Aorta (tissue), 5 donors: ENCODE measurements around the gene ARL5A. TPM values are rescaled to one million over a fixed set of nuclear protein-coding genes. Genes with fewer than 3 reads are reported as not detected.

ENCODE experiments used
- ATAC-seq: fragments of 200-7000 bp; cut with Tn5 transposase; one replicate; pipeline ENCODE4 v1.9.1; 2022; ENCODE audit warnings: moderate library complexity; ENCODE audit not compliant: low FRiP score
- DNase-seq, 2 donors: peaks; one replicate each; pipeline ENCODE4 v3.0.0-alpha.2; 2020
- H3K27ac ChIP-seq, 2 donors: one replicate each; pipeline ENCODE4 v1.5.1; 2013; ENCODE audit warnings: low read length in 2 of 2, mild to moderate bottlenecking in 2 of 2, moderate library complexity in 2 of 2, control low read depth in 1 of 2, inconsistent platforms in 1 of 2, low read depth in 1 of 2
- H3K27me3 ChIP-seq, 2 donors: one replicate each; pipeline ENCODE4 v1.6.1; 2013; ENCODE audit warnings: control low read depth in 1 of 2, low read length in 1 of 2, mild to moderate bottlenecking in 1 of 2, moderate library complexity in 1 of 2; ENCODE audit not compliant: insufficient read depth in 2 of 2, control insufficient read depth in 1 of 2
- H3K36me3 ChIP-seq, 2 donors: one replicate each; pipeline ENCODE4 v1.6.1; 2013; ENCODE audit warnings: control low read depth in 1 of 2, low read length in 1 of 2, mild to moderate bottlenecking in 1 of 2; ENCODE audit not compliant: insufficient read depth in 2 of 2, control insufficient read depth in 1 of 2
- H3K4me1 ChIP-seq, 2 donors: one replicate each; pipeline ENCODE4 v1.6.1; 2013; ENCODE audit warnings: low read length in 2 of 2, control low read depth in 1 of 2, mild to moderate bottlenecking in 1 of 2, moderate library complexity in 1 of 2; ENCODE audit not compliant: insufficient read depth in 2 of 2, control insufficient read depth in 1 of 2
- H3K4me3 ChIP-seq, 2 donors: one replicate each; pipeline ENCODE4 v1.5.1; 2013; ENCODE audit warnings: low read length in 2 of 2, control low read depth in 1 of 2, mild to moderate bottlenecking in 1 of 2
- H3K9me3 ChIP-seq: one replicate; pipeline ENCODE4 v1.6.1; 2013; ENCODE audit warnings: mild to moderate bottlenecking, low read length; ENCODE audit not compliant: control insufficient read depth
- WGBS, 2 donors: extraction: QIAGEN DNeasy Blood & Tissue Kit; methylation state at CpG; one replicate each; pipeline ENCODE4 v1.1.7; 2013; 5-methylcytosine and 5-hydroxymethylcytosine counted together
- intact Hi-C, 2 donors: fragments of 100-400 bp; cut with DNase I; formaldehyde crosslinking; loops; one replicate each; pipeline versions ENCODE4 v1.14.2 to v1.15.0; 2022
- polyA plus RNA-seq, 2 donors: library from polyadenylated mRNA; stranded (reverse); fragments of 200-250 nt; gene quantifications; one replicate each; pipeline ENCODE4 v1.2.3, GENCODE V29; 2013
- total RNA-seq, 2 donors: library from RNA; stranded (reverse); fragmentation: NEBNext Ultra II Directional; extraction: Animal tissue kit (Norgen Biotek cat#: 25700); gene quantifications; one replicate each; pipeline ENCODE4 v1.2.1, GENCODE V29; 2021
- donor health status: healthy with polysubstance abuse.
- donor health status: Bipolar disorder and iron deficiency.
- donor health status: DM: no; HTN: no; CAD: no.
- donor health status: DM: no; HTN: no; CAD: no.
- donor health status: DM: yes; HTN: yes; CAD: no.

ARL5A gene
- total and polyA plus RNA-seq, 4 donors: 19.1 to 95.9 (median 77.8) TPM

GRCh38 chr2:151815821-151816489, 12.3 kb downstream of the ARL5A start:
- H3K4me1 ChIP-seq: peaks cover 2 to 4% of the 10 kb centered on the region in 2 donors
- H3K4me3 ChIP-seq: no peak overlapping the region
- no peak overlapping the region for H3K27ac ChIP-seq
- intact Hi-C loops: loop anchor here in 1 of 2 donors (10.0 kb wide), 1 partner anchor 201 kb away; no protein-coding TSS in a partner anchor
- H3K27me3 ChIP-seq: no peaks in the 10 kb centered on the region
- ATAC-seq: no peak
- no peaks in the 10 kb centered on the region for H3K9me3 ChIP-seq
- 91 to 92% methylated on average over 9 of the region's 9 CpGs for WGBS, 2 donors
- no peak for DNase-seq
- H3K36me3 ChIP-seq: peaks cover 0 to 5% of the 10 kb centered on the region in 2 donors

GRCh38 chr2:151810489-151810888, 17.7 kb downstream of the ARL5A start:
- H3K36me3 ChIP-seq: peaks cover 0 to 5% of the 10 kb centered on the region in 2 donors

GRCh38 chr2:151809073-151809383, 19.2 kb downstream of the ARL5A start:
- no peaks in the 10 kb centered on the region for H3K9me3 ChIP-seq
- no peaks in the 10 kb centered on the region for H3K27me3 ChIP-seq
- intact Hi-C loops: no loop called here
- DNase-seq: no peak
- ATAC-seq: no peak
- peaks cover 2 to 5% of the 10 kb centered on the region in 2 donors for H3K36me3 ChIP-seq
- no peak overlapping the region for H3K4me3 ChIP-seq
- peaks cover 0 to 3% of the 10 kb centered on the region in 2 donors for H3K4me1 ChIP-seq
- H3K27ac ChIP-seq: no peak overlapping the region
- WGBS, 2 donors: 9 to 25% methylated on average over 1 of the region's 1 CpG

More at GRCh38 chr2:151810489-151810888, 17.7 kb downstream of the ARL5A start:
- WGBS, 2 donors: 91 to 97% methylated on average over 1 of the region's 1 CpG
- Histone ChIP-seq H3K4me1 (peaks cover 0 to 3% of the 10 kb centered on the region in 2 donors), H3K27ac (no peak overlapping the region), H3K9me3 (no peaks in the 10 kb centered on the region), H3K27me3 (no peaks in the 10 kb centered on the region), H3K4me3 (no peak overlapping the region)
- DNase-seq: no peak
- intact Hi-C loops: loop anchor here in 1 of 2 donors (10.0 kb wide), 1 partner anchor 196 kb away; no protein-coding TSS in a partner anchor
- no peak for ATAC-seq

GRCh38 chr2:151808258-151809072, 19.8 kb downstream of the ARL5A start:
- 95 to 96% methylated on average over 5 of the region's 5 CpGs for WGBS, 2 donors
- intact Hi-C loops: no loop called here
- H3K4me1 ChIP-seq: peaks cover 0 to 3% of the 10 kb centered on the region in 2 donors
- DNase-seq (no peak), ATAC-seq (no peak)
- H3K36me3 ChIP-seq: peaks cover 2 to 5% of the 10 kb centered on the region in 2 donors
- H3K9me3 ChIP-seq: no peaks in the 10 kb centered on the region
- H3K4me3 ChIP-seq: no peak overlapping the region
- no peaks in the 10 kb centered on the region for H3K27me3 ChIP-seq
- H3K27ac ChIP-seq: no peak overlapping the region

GRCh38 chr2:151805961-151806360, 22.3 kb downstream of the ARL5A start:
- no peaks in the 10 kb centered on the region for H3K27me3 ChIP-seq
- no peak overlapping the region for H3K27ac ChIP-seq
- ATAC-seq: no peak
- intact Hi-C loops: no loop called here
- H3K36me3 ChIP-seq: peaks cover 0 to 3% of the 10 kb centered on the region in 2 donors
- H3K4me1 ChIP-seq: peaks cover 0 to 3% of the 10 kb centered on the region in 2 donors
- no peak overlapping the region for H3K4me3 ChIP-seq
- no peaks in the 10 kb centered on the region for H3K9me3 ChIP-seq
- no peak for DNase-seq

GRCh38 chr2:151805343-151805742, 22.9 kb downstream of the ARL5A start:
- Histone ChIP-seq H3K36me3 (peaks cover 0 to 3% of the 10 kb centered on the region in 2 donors), H3K27ac (no peak overlapping the region), H3K4me3 (no peak overlapping the region), H3K27me3 (no peaks in the 10 kb centered on the region), H3K9me3 (no peaks in the 10 kb centered on the region), H3K4me1 (peaks cover 0 to 3% of the 10 kb centered on the region in 2 donors)
- no peak for ATAC-seq
- 99 to 100% methylated on average over 1 of the region's 1 CpG for WGBS, 2 donors
- DNase-seq: no peak
- intact Hi-C loops: no loop called here

GRCh38 chr2:151803811-151804210, 24.4 kb downstream of the ARL5A start:
- intact Hi-C loops: no loop called here

GRCh38 chr2:151802315-151802714, 25.9 kb downstream of the ARL5A start:
- Histone ChIP-seq H3K27me3 (no peaks in the 10 kb centered on the region), H3K4me1 (peaks cover 0 to 3% of the 10 kb centered on the region in 2 donors), H3K4me3 (no peak overlapping the region), H3K36me3 (peaks cover 0 to 3% of the 10 kb centered on the region in 2 donors), H3K27ac (no peak overlapping the region), H3K9me3 (no peaks in the 10 kb centered on the region)
- ATAC-seq (no peak), DNase-seq (no peak)
- intact Hi-C loops: no loop called here
- 88 to 91% methylated on average over 2 of the region's 2 CpGs for WGBS, 2 donors

More at GRCh38 chr2:151803811-151804210, 24.4 kb downstream of the ARL5A start:
- peaks cover 0 to 3% of the 10 kb centered on the region in 2 donors for H3K4me1 ChIP-seq
- DNase-seq: no peak
- no peak overlapping the region for H3K4me3 ChIP-seq
- peaks cover 0 to 3% of the 10 kb centered on the region in 2 donors for H3K36me3 ChIP-seq
- no peaks in the 10 kb centered on the region for H3K27me3 ChIP-seq
- no peak overlapping the region for H3K27ac ChIP-seq
- H3K9me3 ChIP-seq: no peaks in the 10 kb centered on the region
- no peak for ATAC-seq
